ENCODE results near the gene PARP16. TPM values are rescaled to one million over a fixed set of nuclear protein-coding genes. Genes with fewer than 3 reads are reported as not detected.

The PARP16 gene
- total and polyA plus RNA-seq, 9 of the 15 experiments (the other 6 are each of a cell fraction or from before 2014, with no cell fraction given), result 3.0 to 9.9 (median 5.8) TPM

- TF ChIP-seq CHD7 (IDR thresholded peaks at IDR 0.05; ENCODE audit: low read depth, low read length) (no peak), ZNF780A (CRISPR knock-in tag; IDR thresholded peaks at IDR 0.05) (no peak), MAFF (IDR thresholded peaks at IDR 0.05; ENCODE audit: low read length) (peak; percentile 0; the same call in 1 of the 2 replicates), ZNF184 (CRISPR knock-in tag; IDR thresholded peaks at IDR 0.05) (no peak), KDM4B (IDR thresholded peaks at IDR 0.05; ENCODE audit: borderline replicate concordance in 2 of 2, low read depth in 1 of 2) (no peak; a peak in 1 of 4 replicates), THAP12 (CRISPR knock-in tag; IDR thresholded peaks at IDR 0.05) (no peak), SIN3B (IDR thresholded peaks at IDR 0.05; ENCODE audit: low read depth) (no peak), SP1 (CRISPR knock-in tag; IDR thresholded peaks at IDR 0.05) (peak; percentile 69), TCF7L2 (IDR thresholded peaks at IDR 0.05; ENCODE audit: low read depth, low read length) (no peak), KAT2B (IDR thresholded peaks at IDR 0.05; ENCODE audit: low read depth, low read length) (no peak), ZNF57 (CRISPR knock-in tag; IDR thresholded peaks at IDR 0.05) (no peak), TCFL5 (CRISPR knock-in tag; conservative IDR thresholded peaks at IDR 0.05) (no peak), ETV6 (IDR thresholded peaks at IDR 0.05; ENCODE audit: borderline replicate concordance in 1 of 2, low read depth in 2 of 2, low read length in 1 of 2) (no peak), ETV6 (CRISPR knock-in tag; IDR thresholded peaks at IDR 0.05; ENCODE audit: borderline replicate concordance) (no peak)
These were observed 18.6 kb upstream of the PARP16 start (continued) for GRCh38 chr15:65305150-65305758.

Measured in K562 (cell line).